ENCODE data around the gene ADAMTS16.

GRCh38 chr5:5344606-5345005 lies 204.5 kb downstream of the ADAMTS16 start:
- no peak for TF ChIP-seq POLR2AphosphoS5 (IDR thresholded peaks at IDR 0.05; ENCODE audit: borderline replicate concordance, low read depth, low read length)
- TF ChIP-seq EZH2 (IDR thresholded peaks at IDR 0.05) = no peak
- TF ChIP-seq FOXP2 (optimal IDR thresholded peaks at IDR 0.05; ENCODE audit: control extremely low read depth, extremely low read length, insufficient read depth) = no peak
